GM19193 (cell line): ENCODE measurements around the gene TMEM25.

Experiments
- POLR2A ChIP-seq: IDR thresholded peaks from 4 replicates; pipeline ENCODE4 v1.6.1; 2011; ENCODE audit not compliant: insufficient read depth, insufficient read length; ENCODE audit errors: extremely low read depth

Gene TMEM25

GRCh38 chr11:118560806-118561205 is 29.8 kb downstream of the TMEM25 start:
- no peak for TF ChIP-seq POLR2A

GRCh38 chr11:118565051-118565450 is 34.1 kb downstream of the TMEM25 start:
- no peak for TF ChIP-seq POLR2A

- TF ChIP-seq POLR2A: no peak
Measured at GRCh38 chr11:118569670-118570069, 38.7 kb downstream of the TMEM25 start.

GRCh38 chr11:118570787-118571186 is 39.8 kb downstream of the TMEM25 start:
- TF ChIP-seq POLR2A: no peak

GRCh38 chr11:118572061-118572980 is 41.3 kb downstream of the TMEM25 start, which contains the start of gene ARCN1:
Gene ARCN1 (plus strand): TSS chr11:118572409. CDS start chr11:118572548, 139 bp downstream.
- peak; percentile 89 for TF ChIP-seq POLR2A

- TF ChIP-seq POLR2A: no peak
Measured at GRCh38 chr11:118572981-118573550, 42.1 kb downstream of the TMEM25 start.

- TF ChIP-seq POLR2A: no peak
Measured at GRCh38 chr11:118574636-118575035, 43.6 kb downstream of the TMEM25 start.

GRCh38 chr11:118581057-118581456 is 50.1 kb downstream of the TMEM25 start:
- TF ChIP-seq POLR2A: no peak
